Activated CD4-positive, alpha-beta T cell treated with anti-CD3 and anti-CD28 coated beads, Interleukin-2, amount 50 U/mL, for 1 hour (primary cell): ENCODE measurements around the gene ELFN2.

Experiments used
- DNase-seq: peaks from one replicate; pipeline ENCODE4 v3.0.0-alpha.2; 2020

Gene ELFN2

DNA sequence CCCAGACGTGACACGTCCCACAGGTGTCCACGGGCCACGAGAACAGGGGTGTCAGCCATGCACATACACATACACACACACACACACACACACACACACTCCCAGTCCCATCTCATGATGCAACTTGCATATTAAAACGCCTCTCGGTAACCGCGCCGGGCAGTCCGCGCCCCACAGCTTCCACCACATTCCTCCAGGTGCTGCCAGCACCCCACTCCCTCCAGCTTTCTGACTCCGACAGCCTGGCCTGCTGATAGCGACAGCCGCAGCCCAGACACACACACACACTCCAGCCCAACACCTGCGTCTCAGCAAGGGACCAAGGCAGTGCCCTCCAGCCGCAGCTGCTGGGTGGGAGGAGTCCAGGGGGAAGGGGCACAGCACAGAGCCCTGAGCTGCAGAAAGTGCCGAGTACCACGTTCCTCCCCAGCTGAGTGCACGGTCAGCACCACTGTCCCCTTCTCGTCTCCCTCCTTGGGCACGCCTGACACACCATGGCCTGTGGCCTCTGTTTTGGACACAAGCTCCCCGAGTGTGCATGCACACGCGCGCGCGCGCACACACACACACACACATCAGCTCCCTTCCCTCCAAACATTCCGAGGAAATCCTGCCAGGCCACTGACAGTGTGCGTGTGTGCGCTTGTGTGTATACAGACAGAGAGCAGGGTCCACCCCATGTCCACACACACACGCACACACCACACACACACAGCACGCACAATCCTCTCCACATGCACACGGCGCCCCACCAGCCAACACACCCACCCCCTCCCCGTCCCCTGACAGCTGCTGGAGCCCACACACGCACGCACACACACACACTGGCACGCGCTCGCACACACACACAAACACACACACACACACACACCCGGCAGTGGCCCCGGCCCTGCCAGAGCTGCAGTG, 1.2 kb downstream of the ELFN2 start:
- DNase-seq, result no peak

DNA sequence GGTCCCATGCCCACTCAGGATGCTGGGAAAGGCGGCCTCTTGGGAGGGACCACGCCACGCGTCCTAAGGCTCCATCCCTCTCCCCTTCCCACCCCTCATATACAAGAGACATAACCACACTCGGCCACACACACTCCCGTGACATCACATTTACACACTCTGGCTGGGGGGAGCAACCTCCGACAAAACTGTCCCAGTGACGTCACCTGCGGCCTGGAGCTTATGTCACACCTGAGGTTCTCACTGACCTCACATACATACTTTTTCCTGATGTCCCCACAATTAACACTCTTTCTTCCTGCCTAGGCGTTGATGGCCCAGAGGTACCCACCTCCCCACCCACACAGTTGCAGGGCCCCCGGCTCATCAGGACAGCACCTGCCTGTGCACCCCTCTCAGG, 1.9 kb downstream of the ELFN2 start:
- DNase-seq, result no peak

DNA sequence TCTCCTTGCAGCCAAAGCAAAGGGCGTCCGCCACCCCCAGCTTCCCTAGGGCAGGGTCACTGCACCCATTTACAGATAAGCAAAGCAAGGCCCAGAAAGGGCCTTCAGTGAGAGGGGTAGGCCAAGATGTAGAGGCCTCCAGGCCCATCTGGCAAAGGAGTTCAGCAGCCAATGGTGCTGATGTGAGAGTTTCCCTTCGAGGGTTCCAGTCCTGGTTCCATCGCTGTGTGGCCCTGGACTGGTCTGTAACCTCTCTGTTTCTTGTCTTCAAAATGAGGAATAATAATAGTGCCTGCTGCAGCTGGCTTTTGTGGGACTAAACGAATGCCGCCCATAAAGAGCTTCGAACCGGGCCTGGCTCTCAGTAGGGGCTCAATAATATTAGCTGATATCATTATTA, 4.0 kb downstream of the ELFN2 start:
- DNase-seq, result no peak

DNA sequence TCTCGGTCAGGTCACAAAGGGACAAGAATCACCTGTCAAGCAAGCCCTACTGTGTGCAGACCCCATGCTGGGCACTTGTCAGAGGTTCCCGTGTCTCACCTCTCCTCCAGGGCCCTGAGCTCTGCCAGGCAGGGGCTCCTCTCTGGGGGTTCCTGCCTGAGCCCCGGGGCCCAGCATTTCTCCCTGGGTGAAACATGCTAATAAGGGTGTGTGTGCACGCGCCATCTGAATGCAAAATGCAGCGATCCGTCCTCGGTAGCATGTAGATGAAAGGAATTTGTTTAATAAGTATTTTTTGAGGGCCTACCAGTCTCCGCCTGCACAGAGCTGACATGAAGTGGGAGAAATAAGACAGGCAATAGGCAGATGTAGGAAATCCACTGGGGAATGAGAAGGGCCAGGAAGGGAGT, 5.8 kb downstream of the ELFN2 start:
- no peak for DNase-seq

DNA sequence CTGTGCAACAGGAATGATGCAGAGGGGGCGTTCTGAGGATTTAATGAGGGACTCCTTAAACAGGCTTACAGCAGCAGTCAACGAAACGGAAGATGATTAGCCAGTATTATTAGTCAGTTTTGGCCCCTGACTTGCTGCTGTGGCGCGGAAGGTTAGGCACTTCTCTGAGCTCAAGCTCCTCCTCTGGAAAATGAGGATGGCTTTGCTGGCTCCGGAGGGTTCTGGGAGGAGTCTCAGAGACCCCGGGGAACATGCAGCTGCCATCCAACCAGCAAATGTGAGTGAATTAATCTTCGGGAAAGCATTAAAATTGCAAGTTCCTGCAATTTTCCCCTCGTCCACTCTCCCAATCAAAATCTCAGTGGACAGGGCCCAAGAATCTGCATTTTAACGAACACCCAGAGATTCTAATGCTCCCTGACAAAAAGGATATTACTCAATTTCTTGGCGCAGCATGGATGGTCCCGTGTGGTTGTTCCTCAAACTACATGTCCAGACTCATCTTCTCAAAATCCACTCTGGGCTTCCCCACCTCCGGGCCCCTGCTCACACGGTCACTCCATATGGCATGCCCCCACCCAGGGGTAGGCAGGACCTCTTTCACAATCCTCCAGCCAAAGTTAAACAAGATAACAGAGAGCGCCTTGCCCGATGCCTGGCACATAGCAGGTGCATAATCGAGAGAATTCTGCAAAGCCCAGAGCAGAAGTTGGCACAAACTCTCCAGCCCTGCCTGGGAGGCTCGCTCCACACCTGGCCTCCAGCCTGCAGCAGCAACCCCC, 6.4 kb downstream of the ELFN2 start:
- DNase-seq, result no peak

DNA sequence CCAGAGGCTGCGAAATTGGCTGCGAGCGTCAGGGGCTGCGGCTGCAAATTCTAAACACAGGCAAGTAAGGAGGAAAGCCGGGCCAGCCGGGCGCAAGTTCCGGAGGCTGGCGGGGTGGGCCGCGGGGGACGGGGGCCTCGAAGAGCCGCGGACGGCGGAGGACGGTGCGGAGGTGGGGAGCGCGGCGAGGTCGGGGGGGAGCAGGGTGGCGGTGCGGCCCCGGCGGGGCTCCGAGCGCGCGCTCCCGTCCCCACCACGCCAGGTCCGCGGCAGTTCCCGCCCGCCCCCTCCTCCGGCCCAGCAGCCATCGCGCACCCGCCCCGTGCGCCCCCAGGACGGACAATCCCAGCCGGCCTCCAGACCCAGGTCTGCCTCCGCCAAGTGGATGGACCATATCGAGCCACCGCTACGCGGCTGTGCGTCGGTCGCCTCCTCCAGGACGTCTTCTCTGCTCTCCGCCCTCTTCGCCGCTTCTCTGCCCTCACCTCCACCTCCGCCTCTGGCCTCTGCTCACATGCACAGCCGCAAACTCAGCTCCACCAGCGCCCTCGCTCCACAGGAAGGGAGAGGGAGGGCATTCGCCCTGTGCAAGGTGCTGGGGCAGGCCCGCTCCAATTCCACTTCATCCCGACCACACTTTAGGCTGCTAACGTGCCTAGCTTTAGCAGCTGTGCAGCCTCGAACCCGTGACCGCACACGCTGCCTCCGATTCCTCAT, 7.2 kb downstream of the ELFN2 start:
- DNase-seq, result no peak

DNA sequence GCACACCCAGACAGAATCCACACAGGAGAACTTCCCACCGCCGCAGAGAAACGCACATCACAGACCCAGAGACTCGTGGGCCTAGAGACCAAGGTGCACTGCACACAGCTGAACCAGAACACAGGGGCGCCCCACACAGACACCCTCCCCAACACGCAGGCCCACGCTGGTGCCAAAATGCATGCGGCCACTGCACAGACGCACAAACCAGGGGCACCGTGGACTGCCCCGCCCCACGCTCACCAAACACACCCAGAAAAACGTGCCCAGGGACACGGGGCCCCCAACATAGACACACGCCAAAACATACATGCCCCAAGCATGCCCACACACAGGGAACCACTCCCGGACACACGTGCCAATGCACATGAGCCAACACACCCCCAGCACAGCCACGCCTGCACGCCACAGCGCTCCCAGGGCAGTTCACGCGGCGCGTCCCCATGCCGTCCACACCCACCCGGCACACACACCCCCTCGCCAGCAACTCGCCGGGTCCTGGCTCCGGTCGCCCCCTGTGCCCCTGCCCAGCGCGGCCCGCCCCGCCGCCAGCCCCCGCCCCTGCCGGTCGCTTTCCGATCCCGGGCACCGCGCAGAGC, 7.8 kb downstream of the ELFN2 start:
- DNase-seq, result no peak

DNA sequence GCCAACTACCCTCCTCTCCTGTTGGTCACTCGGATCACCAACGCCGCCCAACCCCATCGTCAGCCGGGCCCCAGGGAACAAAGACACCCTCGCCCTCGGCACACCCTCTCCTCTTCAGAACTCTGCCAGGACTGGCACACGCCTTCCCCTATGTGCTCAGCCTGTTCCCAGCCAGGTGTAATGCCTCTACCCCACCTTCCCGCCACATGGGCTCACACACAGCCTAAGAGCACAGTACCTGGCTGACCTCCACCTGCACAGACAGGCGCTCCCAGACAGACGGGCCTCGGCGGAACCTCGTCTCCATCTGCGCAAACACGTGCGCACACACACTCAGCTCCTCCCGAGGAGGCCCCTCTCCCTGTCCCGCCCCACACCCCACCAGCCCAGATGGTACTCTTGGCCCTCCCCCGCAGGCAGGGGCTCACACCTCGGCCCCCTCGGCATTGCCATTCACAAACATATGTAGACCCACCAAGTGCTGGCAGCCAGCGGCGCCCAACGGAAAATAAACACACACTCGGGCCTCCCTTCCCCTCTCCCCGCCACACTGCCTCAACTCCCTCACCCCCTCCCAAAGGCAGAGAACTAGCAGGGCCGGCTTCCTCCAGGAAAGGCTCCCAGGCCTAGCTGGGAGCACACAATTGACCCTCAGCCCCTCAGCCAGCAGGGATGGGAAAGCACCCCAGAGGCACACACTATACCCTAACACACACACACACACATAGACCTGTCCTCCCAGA, 8.5 kb downstream of the ELFN2 start:
- DNase-seq, result no peak

DNA sequence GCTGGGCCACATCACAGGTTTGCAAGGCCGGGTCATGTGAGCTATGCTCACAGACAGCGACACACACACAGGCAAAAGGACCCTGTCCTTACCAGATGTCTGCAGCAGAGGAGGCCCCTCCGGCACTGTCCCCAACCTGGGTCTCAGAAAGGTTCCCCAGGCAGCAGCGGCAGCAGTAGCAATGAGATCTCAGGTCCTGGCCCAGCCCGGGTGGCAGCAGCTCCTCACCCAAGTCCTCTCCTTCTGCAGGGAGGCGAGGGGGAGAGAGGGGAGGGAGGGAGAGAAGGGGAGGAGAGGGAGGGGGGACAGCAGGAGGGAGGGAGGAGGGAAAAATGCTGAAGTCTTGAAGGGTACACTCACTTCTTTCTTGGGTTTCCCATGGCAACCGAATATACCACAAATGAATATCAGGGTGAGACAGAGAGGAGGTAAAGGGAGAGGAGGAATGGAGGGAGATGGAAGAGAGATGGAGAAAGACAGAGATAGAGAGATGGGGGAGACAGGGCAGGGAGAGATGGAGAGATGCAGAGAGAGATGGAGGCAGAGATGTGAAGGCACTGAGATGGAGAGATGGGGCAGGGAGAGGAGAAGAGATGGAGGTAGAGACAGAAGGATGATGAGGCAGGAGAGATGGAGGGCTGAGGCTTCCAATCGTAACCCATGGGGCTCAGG, 9.5 kb downstream of the ELFN2 start:
- no peak for DNase-seq

DNA sequence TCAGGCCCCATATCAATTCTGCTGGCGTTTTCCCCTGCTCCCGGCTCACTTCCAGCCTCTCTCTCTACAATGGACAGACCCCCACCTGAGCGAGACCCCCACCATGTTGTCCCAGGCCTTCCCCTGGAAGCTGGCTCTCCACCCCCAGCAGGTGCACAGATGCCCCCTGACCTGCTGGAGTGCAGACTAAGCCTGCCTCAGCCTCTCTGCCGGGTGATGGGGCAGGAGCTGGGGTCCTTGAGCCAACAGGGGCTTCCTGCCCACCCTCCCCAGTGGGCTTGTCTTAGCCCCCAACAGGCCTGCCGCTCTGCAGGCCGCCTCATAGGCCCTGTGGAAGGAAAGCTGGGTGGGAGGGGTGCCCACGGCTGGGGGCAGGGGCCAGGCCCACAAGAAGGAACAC, 10.0 kb downstream of the ELFN2 start:
- no peak for DNase-seq

DNA sequence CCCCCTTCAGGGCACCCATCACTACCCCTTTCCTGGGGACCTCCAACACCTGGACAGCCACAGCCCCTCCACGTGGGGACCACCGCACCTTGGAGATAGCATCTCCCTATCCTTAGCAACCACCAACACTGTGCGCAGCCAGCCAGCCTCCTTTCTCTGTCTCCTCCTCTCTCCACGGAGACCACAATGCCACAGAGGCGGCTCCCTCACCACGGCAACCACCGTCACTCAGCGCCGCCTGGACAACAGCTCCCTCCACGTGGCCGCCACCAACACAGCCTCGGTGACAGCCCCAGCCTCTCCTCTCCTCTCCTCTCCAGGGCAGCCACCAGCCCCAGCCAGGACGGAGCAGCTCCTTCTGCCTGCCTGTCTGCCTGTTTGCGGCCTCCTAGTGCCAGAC, 10.5 kb downstream of the ELFN2 start:
- DNase-seq, result peak; percentile 26

DNA sequence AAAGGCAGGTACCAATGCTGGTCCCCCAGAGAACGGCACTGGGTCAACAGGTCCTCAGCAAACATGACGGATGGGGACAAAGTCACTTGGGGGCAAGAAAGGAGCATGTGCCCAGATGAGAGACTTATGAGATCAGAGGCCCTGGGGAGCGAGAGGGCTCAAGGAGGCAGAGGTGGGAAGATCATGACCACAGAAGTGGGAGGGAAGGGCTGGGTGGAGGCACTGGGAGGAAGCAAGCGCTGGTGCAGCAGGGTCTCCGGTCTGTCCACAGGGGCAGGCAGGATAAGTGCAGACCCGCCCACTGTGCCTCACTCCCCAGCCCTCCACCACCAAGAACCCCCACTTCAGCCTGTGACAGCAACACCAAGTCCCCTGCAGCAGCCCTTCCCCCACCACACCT, 10.9 kb downstream of the ELFN2 start:
- DNase-seq, result no peak

DNA sequence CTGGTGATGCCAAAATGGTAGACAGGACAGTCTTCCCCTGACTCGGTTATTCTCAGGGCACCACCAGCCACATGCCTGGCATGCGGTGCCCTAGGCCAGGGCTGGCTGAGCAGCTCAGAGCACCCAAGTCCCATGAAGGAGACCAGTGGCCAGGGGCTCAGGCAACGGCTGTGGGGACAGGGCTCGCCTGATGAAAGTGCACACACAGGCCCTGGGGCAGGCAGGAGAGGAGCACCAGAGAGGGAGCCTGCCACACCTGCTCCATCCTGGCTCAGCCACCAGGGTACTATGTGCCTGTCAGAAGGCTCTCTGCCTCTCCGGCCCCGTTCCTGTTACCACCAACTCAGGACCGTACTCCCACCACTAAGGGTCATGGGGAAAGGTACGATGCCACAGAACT, 12.1 kb downstream of the ELFN2 start:
- DNase-seq, result no peak

DNA sequence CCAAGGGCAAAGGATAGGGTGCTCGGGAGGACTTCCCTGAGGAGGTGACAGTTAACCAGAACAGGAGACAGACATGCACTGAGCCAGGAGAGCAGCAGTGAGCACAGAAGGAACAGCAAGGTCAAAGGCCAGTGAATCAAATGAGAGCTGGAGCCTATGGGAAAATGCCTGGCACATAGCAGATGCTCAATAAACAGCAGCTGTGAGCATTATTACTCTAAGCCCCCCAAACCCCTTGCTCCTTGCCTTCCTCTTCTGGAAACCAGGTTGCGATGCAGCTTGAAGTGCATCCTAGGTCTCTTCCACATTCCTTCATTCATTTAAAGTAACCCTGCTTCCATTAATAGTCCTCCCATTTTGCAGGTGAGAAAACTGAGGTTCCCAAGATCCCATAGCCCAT, 13.0 kb downstream of the ELFN2 start:
- DNase-seq, result no peak

DNA sequence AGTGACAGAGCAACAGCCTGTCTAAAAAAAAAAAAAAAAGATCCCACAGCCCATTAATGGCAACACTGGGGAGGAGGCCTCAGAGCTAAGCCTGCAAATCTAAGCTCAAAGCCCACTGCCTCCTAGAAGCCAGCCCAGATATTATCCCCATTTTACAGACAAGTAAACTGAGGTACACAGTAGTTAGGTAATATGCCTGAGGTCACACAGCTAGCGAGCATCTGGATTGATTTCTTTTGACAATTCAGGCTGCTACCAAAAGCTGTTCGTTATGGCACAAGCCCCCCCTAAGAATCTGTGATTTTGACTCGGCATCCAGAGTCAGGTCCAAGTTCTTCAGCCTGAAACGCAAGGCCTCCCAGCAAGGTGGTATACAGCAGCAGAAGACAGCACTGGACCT, 13.7 kb downstream of the ELFN2 start:
- no peak for DNase-seq

DNA sequence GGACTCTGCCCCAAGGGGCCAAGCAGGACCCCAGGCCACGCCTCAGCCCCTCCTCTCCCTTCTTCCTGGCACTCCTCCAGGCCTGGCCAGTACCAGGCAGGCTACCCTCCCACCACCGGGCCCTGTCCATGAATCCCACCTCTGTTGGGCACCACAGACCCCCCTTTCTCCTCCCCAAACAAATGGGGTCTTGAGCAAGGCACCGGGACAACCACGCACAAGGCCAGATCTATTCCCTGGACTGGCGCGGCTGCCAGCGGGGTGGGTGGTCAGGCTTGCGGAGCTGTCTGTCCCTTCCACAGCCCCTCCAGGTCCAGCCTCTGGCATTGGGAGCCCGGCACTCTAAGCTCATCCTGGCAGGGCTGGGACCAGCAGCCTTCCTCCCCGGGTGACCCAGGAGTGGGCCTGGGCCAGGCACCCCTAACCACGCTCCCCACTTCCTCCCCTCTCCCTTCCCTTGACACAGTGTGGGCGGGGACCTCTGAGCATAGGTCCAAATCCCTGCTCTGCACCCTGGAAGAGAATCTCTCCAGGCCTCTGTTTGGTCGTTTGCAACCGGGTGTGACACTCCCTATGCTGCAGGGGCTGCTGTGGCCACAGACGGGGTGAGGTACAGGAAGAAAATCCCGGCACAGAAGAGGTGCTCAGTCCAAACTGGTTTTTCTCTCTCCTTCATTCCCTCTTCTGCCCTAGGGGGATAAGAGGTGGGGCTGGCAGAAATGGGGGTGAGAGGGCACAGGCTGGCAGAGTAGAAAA, 14.6 kb downstream of the ELFN2 start:
- no peak for DNase-seq

DNA sequence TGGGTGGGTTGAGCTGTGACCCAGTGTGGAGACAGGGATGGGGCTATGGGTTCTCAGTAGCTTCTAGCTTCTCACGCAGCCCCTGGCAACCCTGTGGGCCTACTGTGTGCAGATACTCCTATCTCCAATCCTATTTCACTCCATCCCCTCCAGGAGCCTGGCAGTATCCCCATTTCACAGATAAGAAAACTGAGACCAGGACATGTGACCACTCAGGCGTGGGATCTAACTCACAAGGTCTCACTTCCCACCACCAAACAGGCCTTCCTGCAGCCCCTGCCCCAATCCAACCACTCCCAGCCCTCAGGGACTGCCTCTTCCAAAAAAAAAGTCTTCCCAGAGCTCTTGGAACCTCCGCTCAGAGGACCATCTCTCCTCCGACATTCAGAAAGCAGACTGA, 15.6 kb downstream of the ELFN2 start:
- DNase-seq, result no peak

DNA sequence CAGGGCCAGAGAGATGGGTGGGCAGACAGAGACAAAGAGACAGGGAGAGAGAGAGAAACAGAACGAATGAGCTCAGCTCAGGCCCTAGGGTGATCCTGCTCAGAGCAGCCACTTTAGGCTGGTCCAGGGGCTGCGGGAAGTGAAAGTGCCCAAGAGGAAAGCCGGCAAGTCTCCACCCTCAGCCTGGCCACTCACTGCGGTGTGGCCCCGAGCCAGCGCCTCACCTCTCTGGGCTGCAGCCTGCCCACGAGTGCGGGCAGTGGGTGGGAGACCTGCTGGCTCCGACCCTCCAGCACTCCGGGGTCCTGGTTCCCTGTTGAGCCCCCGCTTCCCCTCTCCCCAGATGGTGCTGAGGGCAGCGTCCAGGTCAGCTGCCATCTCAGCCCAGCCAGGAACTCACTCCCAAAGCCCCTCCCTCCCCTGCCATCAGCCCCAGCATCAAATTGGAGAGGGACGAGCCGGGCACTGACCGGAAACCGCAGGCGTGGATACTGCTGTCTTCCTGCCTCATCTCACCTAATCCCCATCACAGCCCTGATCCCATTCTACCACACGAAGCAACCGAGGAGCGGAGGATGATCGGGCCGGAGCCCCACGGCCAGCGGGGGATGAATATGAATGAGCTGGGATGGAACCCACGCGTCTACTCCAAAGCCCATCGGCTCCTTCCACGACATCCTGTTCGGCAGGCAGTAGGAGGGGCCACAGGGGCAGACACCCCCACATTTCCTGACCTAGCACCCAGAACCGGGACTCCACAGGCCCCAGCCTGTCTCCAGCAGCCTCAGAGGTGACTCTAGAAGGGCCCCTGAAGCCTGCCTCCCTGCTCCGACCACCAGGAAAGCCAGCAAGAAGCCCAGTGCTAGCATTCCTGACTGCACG, 16.9 kb downstream of the ELFN2 start:
- DNase-seq, result no peak

DNA sequence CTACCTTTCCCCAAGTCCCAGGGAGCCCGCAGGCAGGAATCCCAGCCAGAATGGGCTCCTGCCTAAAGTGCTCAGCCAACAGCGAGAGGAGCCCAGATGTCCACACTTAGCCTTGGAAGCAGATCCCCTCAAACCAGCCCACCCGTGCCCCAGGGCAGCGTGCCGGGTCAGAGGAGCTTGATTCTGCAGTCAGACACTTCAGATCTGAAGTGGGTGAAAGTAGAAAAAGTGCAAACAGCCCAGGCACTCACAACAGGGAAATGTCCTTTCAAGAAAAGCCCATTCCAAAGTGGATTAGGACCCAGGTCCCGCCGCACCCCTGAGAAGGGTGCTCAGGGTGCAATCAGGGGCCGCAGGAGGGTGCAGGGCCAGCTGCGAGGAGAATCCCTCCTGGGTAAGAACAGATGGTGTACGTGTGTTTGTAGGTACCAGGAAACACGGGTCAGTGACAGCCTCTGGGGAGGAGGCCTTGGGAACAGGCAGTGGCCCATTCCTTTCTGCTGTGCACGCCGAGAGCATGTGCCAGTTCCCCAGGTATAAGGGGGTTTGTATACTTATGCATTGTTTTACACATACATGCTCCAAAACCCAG, 17.7 kb downstream of the ELFN2 start:
- DNase-seq, result no peak

DNA sequence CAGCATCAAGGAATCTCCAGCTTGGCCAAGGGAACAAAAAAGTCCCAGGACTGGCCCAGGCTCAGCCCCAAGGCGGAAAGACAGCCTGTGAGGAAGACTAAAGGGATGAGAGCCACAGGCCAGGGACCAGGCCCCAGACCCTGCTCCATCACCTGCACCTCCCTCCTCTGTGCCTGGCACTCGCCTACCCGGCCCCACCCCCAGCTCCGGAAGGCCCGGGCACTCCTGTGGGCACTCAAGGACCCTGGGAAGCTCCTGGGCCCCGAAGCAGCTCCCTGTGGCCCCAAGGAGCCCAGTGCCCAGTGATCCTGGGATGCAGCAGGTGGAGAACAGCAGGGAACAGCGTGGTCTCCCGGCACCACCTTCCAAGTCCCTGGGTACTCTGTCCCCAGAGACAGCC, 18.2 kb downstream of the ELFN2 start:
- no peak for DNase-seq
